GM12878 (cell line): ENCODE results near the gene MEAF6. TPM values are rescaled to one million over a fixed set of nuclear protein-coding genes. Genes with fewer than 3 reads are reported as not detected.

Experiments used
- ATAC-seq: fragments of 200-7000 bp; cut with Tn5 transposase; 3 replicates; pipeline ENCODE4 v1.9.1; 2020; ENCODE audit warnings: mild to moderate bottlenecking, moderate library complexity
- BruUV-seq: library from RNA; stranded (reverse); fragments of 400-500 nt; replicated peaks from 2 replicates; lab custom pipeline; 2021; lab: Mats Ljungman, UMichigan
- CTCF ChIA-PET: fragments of 300-600 bp; sonication (Branson Sonifier 250); formaldehyde crosslinking; extraction: SDS; loops from one replicate; lab custom pipeline; 2021; ENCODE audit warnings: inconsistent platforms; lab: Yijun Ruan, JAX
- POLR2A ChIA-PET: fragments of 350-600 bp; formaldehyde crosslinking; extraction: SDS; loops from one replicate; lab custom pipeline; 2021; ENCODE audit warnings: inconsistent platforms; lab: Charles Lee
- RAD21 ChIA-PET: fragments of 300-600 bp; sonication (Branson Sonifier 250); formaldehyde crosslinking; loops from one replicate; lab custom pipeline; 2023; ENCODE audit warnings: antibody characterized with exemption; ENCODE audit not compliant: unreplicated experiment; lab: Charles Lee
- SMC1A ChIA-PET: fragments of 300-600 bp; sonication (Branson Sonifier 250); formaldehyde crosslinking; loops from one replicate; lab custom pipeline; 2023; ENCODE audit not compliant: unreplicated experiment, uncharacterized antibody; lab: Charles Lee
- DNase-seq: peaks from one replicate; pipeline ENCODE4 v3.0.0-alpha.2; 2011; ENCODE audit warnings: low read depth, low spot score
- FAIRE-seq: peaks from 3 replicates; lab custom pipeline; 2011; peaks lifted over from hg19 to GRCh38; lab: Jason Lieb, UNC
- H2AFZ ChIP-seq: 2 replicates; pipeline ENCODE4 v1.6.0; 2011; ENCODE audit warnings: low read depth, low read length, control low read depth; ENCODE audit not compliant: control insufficient read depth
- H3K27ac ChIP-seq: 2 replicates; pipeline ENCODE4 v1.5.1; 2011; ENCODE audit warnings: control low read depth; ENCODE audit not compliant: control insufficient read depth, insufficient read depth
- H3K27me3 ChIP-seq, 2 experiments: replicated peaks in 1 of 2; 2 replicates each; pipeline versions ENCODE4 v1.6.0 to v1.6.1; 2011; ENCODE audit warnings: low read length in 1 of 2; ENCODE audit not compliant: control insufficient read depth in 2 of 2, insufficient read depth in 2 of 2
- H3K36me3 ChIP-seq, 2 experiments: 2 replicates each; pipeline ENCODE4 v1.5.1; 2011; ENCODE audit warnings: low read length in 1 of 2; ENCODE audit not compliant: control insufficient read depth in 2 of 2, insufficient read depth in 2 of 2
- H3K4me1 ChIP-seq: 2 replicates; pipeline ENCODE4 v1.6.1; 2011; ENCODE audit warnings: mild to moderate bottlenecking, low read length, moderate library complexity, mixed read lengths; ENCODE audit not compliant: control insufficient read depth, insufficient read depth
- H3K4me2 ChIP-seq: 2 replicates; pipeline ENCODE4 v1.6.0; 2011; ENCODE audit warnings: control low read depth; ENCODE audit not compliant: control insufficient read depth, insufficient read depth
- H3K4me3 ChIP-seq: fragments of 200-600 bp; sonication (generic); 2 replicates; pipeline ENCODE4 v1.5.1; 2016
- H3K79me2 ChIP-seq: 2 replicates; pipeline ENCODE4 v1.6.0; 2011; ENCODE audit warnings: low read length; ENCODE audit not compliant: control insufficient read depth, insufficient read depth
- H3K9ac ChIP-seq: 2 replicates; pipeline ENCODE4 v1.8.0; 2011; ENCODE audit warnings: low read length, control low read depth, mixed read lengths; ENCODE audit not compliant: control insufficient read depth, insufficient read depth
- H3K9me3 ChIP-seq: replicated peaks from 3 replicates; pipeline ENCODE4 v1.5.1; 2011; ENCODE audit warnings: mild to moderate bottlenecking, low read length; ENCODE audit not compliant: control insufficient read depth, insufficient read depth
- H4K20me1 ChIP-seq: 2 replicates; pipeline ENCODE4 v1.6.0; 2011; ENCODE audit not compliant: control insufficient read depth, insufficient read depth
- CTCF ChIP-seq, 3 experiments: IDR thresholded peaks in 2 of 3; conservative IDR thresholded peaks in 1 of 3; 2 replicates each; pipeline ENCODE4 v1.5.1; 2011; ENCODE audit warnings: low read depth in 3 of 3, low read length in 3 of 3, mild to moderate bottlenecking in 3 of 3, control low read depth in 2 of 3, moderate library complexity in 2 of 3, inconsistent platforms in 1 of 3, mixed read lengths in 1 of 3; ENCODE audit not compliant: control insufficient read depth in 2 of 3, insufficient read depth in 1 of 3; ENCODE audit errors: extremely low read depth in 1 of 3
- ELK1 ChIP-seq: IDR thresholded peaks from 2 replicates; pipeline ENCODE4 v1.6.1; 2012; ENCODE audit warnings: low read depth, low read length, improper control_type of control experiment
- RAD21 ChIP-seq: IDR thresholded peaks from 2 replicates; pipeline ENCODE4 v1.6.1; 2011; ENCODE audit warnings: mild to moderate bottlenecking, low read depth, low read length, moderate library complexity; ENCODE audit not compliant: insufficient read depth
- RCOR1 ChIP-seq: conservative IDR thresholded peaks from 2 replicates; pipeline ENCODE4 v1.6.1; 2012; ENCODE audit warnings: low read depth, low read length, improper control_type of control experiment
- SMARCA5 ChIP-seq: fragments of 450-650 bp; IDR thresholded peaks from 2 replicates; pipeline ENCODE4 v1.6.1; 2017; ENCODE audit warnings: mild to moderate bottlenecking
- SMC3 ChIP-seq: IDR thresholded peaks from 2 replicates; pipeline ENCODE4 v1.6.1; 2011; ENCODE audit warnings: low read length, improper control_type of control experiment, borderline replicate concordance
- SRF ChIP-seq, 2 experiments: IDR thresholded peaks; 2 replicates each; pipeline ENCODE4 v1.6.1; 2011; ENCODE audit warnings: low read depth in 2 of 2, low read length in 2 of 2, mild to moderate bottlenecking in 1 of 2, moderate library complexity in 1 of 2
- STAT1 ChIP-seq: fragments of 450-650 bp; conservative IDR thresholded peaks from 2 replicates; pipeline ENCODE4 v1.6.1; 2014; ENCODE audit warnings: antibody characterized with exemption, mild to moderate bottlenecking
- ZBTB33 ChIP-seq: fragments of 450-650 bp; IDR thresholded peaks from 2 replicates; pipeline ENCODE4 v1.6.1; 2017; ENCODE audit warnings: mild to moderate bottlenecking
- ZNF622 ChIP-seq: fragments of 450-650 bp; IDR thresholded peaks from 2 replicates; pipeline ENCODE4 v1.6.1; 2017; ENCODE audit warnings: mild to moderate bottlenecking, inconsistent platforms
- WGBS: methylation state at CpG from one replicate; pipeline ENCODE4 v1.1.6; 2016; ENCODE audit warnings: low lambda C conversion rate; ENCODE audit not compliant: insufficient replicate concordance, insufficient coverage; ENCODE audit errors: missing lambda C conversion rate; 5-methylcytosine and 5-hydroxymethylcytosine counted together
- in situ Hi-C: fragments of 300-500 bp; cut with MboI; formaldehyde crosslinking; loops from 9 replicates; pipeline ENCODE4 v1.14.3; 2018; ENCODE audit warnings: mixed read lengths
- intact Hi-C: fragments of 100-400 bp; cut with micrococcal nuclease; formaldehyde crosslinking; loops from one replicate; pipeline ENCODE4 v1.14.2; 2022; ENCODE audit not compliant: unreplicated experiment
- polyA plus RNA-seq, 11 experiments: library from polyadenylated mRNA; depleted of rRNA in 4 of 11; unstranded in 6 of 11; stranded (reverse) in 5 of 11; fragments of >200 nt; fragmentation: Nextera tagmentation in 4 of 11; fragmentation: Illumina TruSeq in 1 of 11; extraction: Ambion mirVana in 4 of 11; extraction: Trizol in 1 of 11; gene quantifications; 1 replicate in 1 of 11; 2 replicates in 10 of 11; pipeline versions ENCODE4 v1.2.1 to v1.2.3, GENCODE V29; 2011 to 2016; ENCODE audit warnings: inconsistent platforms in 2 of 11, missing spikeins in 2 of 11, low read depth in 1 of 11
- total RNA-seq, 4 experiments: library from RNA; depleted of rRNA in 3 of 4; stranded (reverse); fragments of >200 nt in 3 of 4; fragmentation: Illumina TruSeq in 1 of 4; extraction: Trizol in 1 of 4; gene quantifications; 2 replicates each; pipeline versions ENCODE4 v1.2.1 to v1.2.3, GENCODE V29; 2013 to 2021
- TF ChIP-seq, protein P1 (sequence below): IDR thresholded peaks from 2 replicates; pipeline ENCODE4 v1.6.1; 2012; ENCODE audit warnings: low read length, inconsistent platforms

Gene MEAF6
- total and polyA plus RNA-seq, 10 of the 15 experiments (the other 5 are each of a cell fraction or from before 2014, with no cell fraction given) = 30.8 to 75.0 (median 58.1) TPM

DNA sequence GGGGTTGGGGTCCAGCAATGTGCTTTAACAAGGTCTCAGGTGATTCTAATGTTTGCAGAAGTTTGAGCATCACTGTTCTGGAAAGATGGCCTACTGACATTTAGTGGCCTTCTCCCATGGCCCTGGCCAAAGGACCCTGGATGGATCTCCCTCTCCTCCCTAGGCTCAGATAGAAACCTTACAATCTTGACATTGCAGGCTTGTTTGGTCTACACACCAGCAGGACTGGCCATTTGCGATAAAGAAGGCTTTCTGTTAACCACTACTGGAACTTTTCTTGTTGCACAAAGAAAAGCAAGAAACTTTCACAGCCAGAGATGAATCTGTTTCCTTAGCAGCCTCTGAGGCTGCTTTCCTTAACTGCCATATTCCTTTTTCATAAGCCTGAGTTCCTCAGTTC lies 48.4 kb upstream of the MEAF6 start (continued):
- TF ChIP-seq SRF (IDR thresholded peaks at IDR 0.05; ENCODE audit: low read depth in 2 of 2, low read length in 2 of 2) (no peak), STAT1 (no peak)

- Histone ChIP-seq H3K9me3 (no peaks in the 10 kb centered on the region), H3K4me2 (no peak overlapping the region), H3K27ac (no peak overlapping the region), H3K36me3 (peaks cover 5 to 12% of the 10 kb centered on the region in 2 experiments; a peak in 3 of 4 replicates), H3K4me3 (no peak overlapping the region), H3K27me3 (no peaks in the 10 kb centered on the region), H2AFZ (no peak overlapping the region), H3K9ac (no peak overlapping the region), H4K20me1 (no peaks in the 10 kb centered on the region), H3K79me2 (no peaks in the 10 kb centered on the region), H3K4me1 (0 out of 2 replicates have a peak, but pooled peaks cover 2% of the 10 kb centered on the region)
- DNase-seq (no peak), ATAC-seq (peak; percentile 88), FAIRE-seq (no peak)
- ChIA-PET CTCF (interaction anchor here (0.6 to 4.5 kb wide), 6 partner anchors 32 to 127 kb away, joined by 3 to 46 read pairs (median 3); no protein-coding TSS in a partner anchor), SMC1A (interaction anchor here (1.0 kb wide), 1 partner anchor 117 kb away, joined by 3 read pairs; no protein-coding TSS in a partner anchor), POLR2A (no interaction called here), RAD21 (interaction anchor here (0.8 kb wide), 1 partner anchor 119 kb away, joined by 3 read pairs; no protein-coding TSS in a partner anchor)
- WGBS = 91% methylated on average over 21 of the region's 21 CpGs
- intact Hi-C loops (loop anchor here (1.0 kb wide), 1 partner anchor 121 kb away; no protein-coding TSS in a partner anchor), in situ Hi-C loops (no loop called here)
- no TSS peak for BruUV-seq
- no peak for TF ChIP-seq ELK1
- TF ChIP-seq SMC3 = peak; percentile 60; the same call in 1 of the 2 replicates
- peak; percentile 89 for TF ChIP-seq ZBTB33
- TF ChIP-seq ZNF622 = no peak
- peak; percentile 64; the same call in 1 of the 2 replicates for TF ChIP-seq SMARCA5
- peak; percentile 55 for TF ChIP-seq RAD21
- TF ChIP-seq RCOR1 = no peak
- TF ChIP-seq CTCF (IDR thresholded peaks at IDR 0.05 in 2 of 3, conservative IDR thresholded peaks at IDR 0.05 in 1 of 3; ENCODE audit: control insufficient read depth in 2 of 3, extremely low read depth in 1 of 3, insufficient read depth in 1 of 3, low read depth in 3 of 3, low read length in 3 of 3) = peak; percentile 62 to 78 (median 74)
- TF ChIP-seq, protein P1, sequence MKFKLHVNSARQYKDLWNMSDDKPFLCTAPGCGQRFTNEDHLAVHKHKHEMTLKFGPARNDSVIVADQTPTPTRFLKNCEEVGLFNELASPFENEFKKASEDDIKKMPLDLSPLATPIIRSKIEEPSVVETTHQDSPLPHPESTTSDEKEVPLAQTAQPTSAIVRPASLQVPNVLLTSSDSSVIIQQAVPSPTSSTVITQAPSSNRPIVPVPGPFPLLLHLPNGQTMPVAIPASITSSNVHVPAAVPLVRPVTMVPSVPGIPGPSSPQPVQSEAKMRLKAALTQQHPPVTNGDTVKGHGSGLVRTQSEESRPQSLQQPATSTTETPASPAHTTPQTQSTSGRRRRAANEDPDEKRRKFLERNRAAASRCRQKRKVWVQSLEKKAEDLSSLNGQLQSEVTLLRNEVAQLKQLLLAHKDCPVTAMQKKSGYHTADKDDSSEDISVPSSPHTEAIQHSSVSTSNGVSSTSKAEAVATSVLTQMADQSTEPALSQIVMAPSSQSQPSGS = no peak
Observed at GRCh38 chr1:37561133-37562132, 46.9 kb upstream of the MEAF6 start.
